HEK293 (cell line): ENCODE data around the gene C1orf56.

Source experiments
- CTCF ChIA-PET: fragments of 350-600 bp; formaldehyde crosslinking; extraction: SDS; loops from one replicate; lab custom pipeline; 2021; ENCODE audit warnings: antibody characterized with exemption; lab: Yijun Ruan, JAX
- POLR2A ChIA-PET: fragments of 300-600 bp; formaldehyde crosslinking; extraction: SDS; loops from one replicate; lab custom pipeline; 2020; ENCODE audit warnings: antibody characterized with exemption, inconsistent platforms; lab: Yijun Ruan, JAX
- H3K27ac ChIP-seq: fragments of 200-500 bp; sonication (Bioruptor generic); 2 replicates; pipeline ENCODE4 v1.5.1; 2014; ENCODE audit warnings: low read depth, low read length, control low read depth, inconsistent platforms; ENCODE audit errors: extremely low read depth
- H3K36me3 ChIP-seq, 2 experiments: fragments of 200-500 bp in 1 of 2; sonication (Bioruptor generic) in 1 of 2; 1 replicate in 1 of 2; 2 replicates in 1 of 2; pipeline ENCODE4 v1.5.1; 2014 to 2017; ENCODE audit warnings: inconsistent platforms in 2 of 2, low read length in 2 of 2; ENCODE audit not compliant: control insufficient read depth in 2 of 2, insufficient read depth in 1 of 2
- H3K4me1 ChIP-seq: fragments of 200-500 bp; sonication (Bioruptor generic); 2 replicates; pipeline ENCODE4 v1.5.1; 2014; ENCODE audit warnings: mild to moderate bottlenecking, low read length, inconsistent platforms; ENCODE audit not compliant: control insufficient read depth, insufficient read depth
- H3K4me3 ChIP-seq: 2 replicates; pipeline ENCODE4 v1.5.1; 2011; ENCODE audit warnings: low read depth, mild to moderate bottlenecking, control low read depth, low read length, moderate library complexity
- H3K9me3 ChIP-seq: fragments of 200-500 bp; sonication (Bioruptor generic); 2 replicates; pipeline ENCODE4 v1.5.1; 2014; ENCODE audit warnings: low read depth, low read length, inconsistent platforms; ENCODE audit not compliant: control insufficient read depth, insufficient read depth
- CTCF ChIP-seq: fragments of 450-650 bp; formaldehyde crosslinking; IDR thresholded peaks from 2 replicates; pipeline ENCODE4 v1.5.1; 2016; ENCODE audit warnings: missing biosample characterization, missing genetic modification characterization
- FEZF1 ChIP-seq: fragments of 450-650 bp; formaldehyde crosslinking; IDR thresholded peaks from 2 replicates; pipeline ENCODE4 v1.5.1; 2016; ENCODE audit warnings: missing biosample characterization, missing genetic modification characterization
- KLF16 ChIP-seq: fragments of 450-650 bp; formaldehyde crosslinking; IDR thresholded peaks from 2 replicates; pipeline ENCODE4 v1.5.1; 2017; ENCODE audit warnings: missing biosample characterization, missing genetic modification characterization
- MZF1 ChIP-seq: fragments of 450-650 bp; formaldehyde crosslinking; IDR thresholded peaks from 2 replicates; pipeline ENCODE4 v1.5.1; 2017; ENCODE audit warnings: missing biosample characterization, missing genetic modification characterization, borderline replicate concordance
- OSR2 ChIP-seq: fragments of 450-650 bp; formaldehyde crosslinking; IDR thresholded peaks from 2 replicates; pipeline ENCODE4 v1.5.1; 2016; ENCODE audit warnings: missing biosample characterization, missing genetic modification characterization
- PRDM1 ChIP-seq: fragments of 450-650 bp; formaldehyde crosslinking; IDR thresholded peaks from 2 replicates; pipeline ENCODE4; 2016; ENCODE audit warnings: missing biosample characterization, missing genetic modification characterization
- PRDM10 ChIP-seq: fragments of 450-650 bp; formaldehyde crosslinking; IDR thresholded peaks from 2 replicates; pipeline ENCODE4 v1.5.1; 2016; ENCODE audit warnings: missing biosample characterization, missing genetic modification characterization
- PRDM6 ChIP-seq: fragments of 450-650 bp; formaldehyde crosslinking; IDR thresholded peaks from 2 replicates; pipeline ENCODE4 v1.5.1; 2017; ENCODE audit warnings: missing biosample characterization, missing genetic modification characterization
- SP7 ChIP-seq: fragments of 450-650 bp; formaldehyde crosslinking; IDR thresholded peaks from 2 replicates; pipeline ENCODE4 v1.5.1; 2016; ENCODE audit warnings: missing biosample characterization, missing genetic modification characterization
- TRIM28 ChIP-seq: IDR thresholded peaks from 2 replicates; pipeline ENCODE4 v1.6.1; 2011; ENCODE audit warnings: low read length, control low read depth, borderline replicate concordance
- ZNF221 ChIP-seq: fragments of 450-650 bp; formaldehyde crosslinking; IDR thresholded peaks from 2 replicates; pipeline ENCODE4 v1.5.1; 2017; ENCODE audit warnings: missing biosample characterization, missing genetic modification characterization, borderline replicate concordance
- ZNF223 ChIP-seq: fragments of 450-650 bp; formaldehyde crosslinking; IDR thresholded peaks from 2 replicates; pipeline ENCODE4 v1.5.1; 2016; ENCODE audit warnings: missing biosample characterization, missing genetic modification characterization
- ZNF274 ChIP-seq, 2 experiments: fragments of 200-500 bp in 1 of 2; fragments of 450-650 bp in 1 of 2; sonication (Bioruptor generic) in 1 of 2; formaldehyde crosslinking in 1 of 2; IDR thresholded peaks; 2 replicates each; pipeline versions ENCODE4 v1.5.1 to v1.6.1; 2014 to 2016; ENCODE audit warnings: borderline replicate concordance in 1 of 2, inconsistent platforms in 1 of 2, low read length in 1 of 2, missing biosample characterization in 1 of 2, missing genetic modification characterization in 1 of 2
- ZNF596 ChIP-seq: fragments of 450-650 bp; IDR thresholded peaks from 2 replicates; pipeline ENCODE4 v1.5.0; 2018; ENCODE audit warnings: missing biosample characterization, mild to moderate bottlenecking, missing genetic modification characterization, moderate library complexity
- ZNF600 ChIP-seq: fragments of 450-650 bp; formaldehyde crosslinking; IDR thresholded peaks from 2 replicates; pipeline ENCODE4 v1.5.1; 2016; ENCODE audit warnings: missing biosample characterization, missing genetic modification characterization
- ZNF621 ChIP-seq: fragments of 450-650 bp; formaldehyde crosslinking; IDR thresholded peaks from 2 replicates; pipeline ENCODE4 v1.5.1; 2017; ENCODE audit warnings: missing biosample characterization, missing genetic modification characterization
- ZNF692 ChIP-seq: fragments of 450-650 bp; formaldehyde crosslinking; IDR thresholded peaks from 2 replicates; pipeline ENCODE4 v1.5.1; 2016; ENCODE audit warnings: missing biosample characterization, missing genetic modification characterization

Gene C1orf56

GRCh38 chr1:151013518-151013917, 34.0 kb upstream of the C1orf56 start:
- H3K4me3 ChIP-seq = no peak overlapping the region
- H3K9me3 ChIP-seq = no peaks in the 10 kb centered on the region
- POLR2A ChIA-PET = no interaction called here
- no peak overlapping the region for H3K27ac ChIP-seq
- TF ChIP-seq FEZF1 (tag by site-specific recombination) (peak; percentile 99), ZNF621 (tag by site-specific recombination) (no peak), OSR2 (peak; percentile 93), PRDM10 (tag by site-specific recombination) (peak; percentile 57), PRDM1 (tag by site-specific recombination) (peak; percentile 45; the same call in 1 of the 2 replicates), ZNF274 (IDR thresholded peaks at IDR 0.05; ENCODE audit: low read length) (no peak), ZNF274 (tag by site-specific recombination; IDR thresholded peaks at IDR 0.05; ENCODE audit: borderline replicate concordance) (no peak), CTCF (peak; percentile 24; the same call in 1 of the 2 replicates), TRIM28 (peak; percentile 74; the same call in 1 of the 2 replicates), ZNF221 (tag by site-specific recombination) (no peak), ZNF596 (0 out of 2 replicates have a peak, but pooled peaks have one; percentile 26), MZF1 (peak; percentile 55; the same call in 1 of the 2 replicates), PRDM6 (peak; percentile 71)
- peaks cover 2 to 16% of the 10 kb centered on the region in 2 experiments; a peak in 2 of 3 replicates for H3K36me3 ChIP-seq
- CTCF ChIA-PET = interaction anchor here (0.6 kb wide), 1 partner anchor 42 kb away, joined by 4 read pairs; no protein-coding TSS in a partner anchor
- H3K4me1 ChIP-seq = no peaks in the 10 kb centered on the region

GRCh38 chr1:151024540-151025146, 22.9 kb upstream of the C1orf56 start:
- Histone ChIP-seq H3K27ac (no peak overlapping the region), H3K36me3 (peaks cover 49 to 53% of the 10 kb centered on the region in 2 experiments), H3K4me1 (no peaks in the 10 kb centered on the region), H3K9me3 (no peaks in the 10 kb centered on the region), H3K4me3 (no peak overlapping the region)
- ChIA-PET CTCF (interaction anchor here (0.6 to 1.8 kb wide), 24 partner anchors 10 to 1142 kb away, joined by 3 to 17 read pairs (median 6); partner anchors contain the start of genes C1orf56, CDC42SE1, LYSMD1 and MINDY1), POLR2A (interaction anchor here (1.0 kb wide), 1 partner anchor 46 kb away, joined by 3 read pairs; no protein-coding TSS in a partner anchor)
- TF ChIP-seq ZNF600 (tag by site-specific recombination) (peak; percentile 69; the same call in 1 of the 2 replicates), ZNF223 (peak; percentile 72; the same call in 1 of the 2 replicates), KLF16 (no peak), ZNF692 (tag by site-specific recombination) (0 out of 2 replicates have a peak, but pooled peaks have one; percentile 21), PRDM10 (tag by site-specific recombination) (0 out of 2 replicates have a peak, but pooled peaks have one; percentile 12), CTCF (peak; percentile 66), SP7 (tag by site-specific recombination) (no peak)
